Measurements from ENCODE around the gene CCND2.

CCND2 gene

DNA sequence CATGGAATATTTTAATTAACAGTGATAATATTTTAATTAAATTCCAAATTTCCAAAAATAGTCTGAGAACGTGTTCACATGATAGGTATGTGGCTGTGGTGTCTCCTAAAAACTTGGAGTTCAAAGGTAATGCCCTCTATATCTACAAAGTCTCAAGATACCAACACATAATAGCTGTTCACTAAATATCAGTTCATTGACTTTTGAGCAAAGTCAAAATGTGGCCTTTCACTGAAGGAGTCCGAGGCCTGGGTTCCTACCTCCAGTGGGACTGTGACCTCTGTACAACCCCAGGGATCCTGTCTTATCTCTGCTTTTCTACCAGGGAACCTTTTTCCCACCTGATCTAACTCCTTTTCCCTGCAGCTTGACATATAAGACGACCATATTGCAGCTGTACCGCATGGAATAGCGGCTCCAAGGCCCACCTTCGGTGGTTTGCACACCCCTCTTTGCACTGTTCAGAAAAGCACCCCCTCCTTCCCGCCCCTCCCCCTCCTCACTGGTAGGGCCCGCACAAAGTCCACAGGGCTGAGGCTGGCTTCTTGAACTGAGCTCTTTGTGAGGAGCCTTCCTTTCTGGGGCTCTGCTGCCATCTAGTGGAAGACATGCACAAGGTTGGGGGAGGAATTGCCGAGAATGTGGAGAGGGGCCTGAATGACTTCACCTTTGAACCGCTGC lies 3.1 kb downstream of the CCND2 start:
- DNase-seq (ENCODE audit: low read depth in 3 of 3) = peak; percentile 77 to 87 (median 80)

DNA sequence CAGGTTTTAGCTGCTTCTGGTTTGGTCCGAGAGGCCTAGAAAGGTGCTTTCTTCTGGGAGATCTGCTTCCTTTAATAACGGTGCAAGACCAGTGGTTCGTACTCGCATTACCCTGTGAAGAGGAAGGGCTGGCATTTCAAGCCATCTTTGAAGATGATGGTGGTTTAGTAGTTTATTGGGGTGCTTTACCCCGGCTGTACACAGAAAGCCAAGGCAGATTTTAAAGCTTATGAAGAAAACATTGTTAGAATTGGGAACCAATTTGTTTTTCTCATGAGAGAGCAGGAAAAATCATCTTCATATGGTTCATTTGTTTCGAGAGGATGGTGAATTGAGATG lies 3.6 kb downstream of the CCND2 start:
- DNase-seq (ENCODE audit: low read depth in 3 of 3) = no peak

DNA sequence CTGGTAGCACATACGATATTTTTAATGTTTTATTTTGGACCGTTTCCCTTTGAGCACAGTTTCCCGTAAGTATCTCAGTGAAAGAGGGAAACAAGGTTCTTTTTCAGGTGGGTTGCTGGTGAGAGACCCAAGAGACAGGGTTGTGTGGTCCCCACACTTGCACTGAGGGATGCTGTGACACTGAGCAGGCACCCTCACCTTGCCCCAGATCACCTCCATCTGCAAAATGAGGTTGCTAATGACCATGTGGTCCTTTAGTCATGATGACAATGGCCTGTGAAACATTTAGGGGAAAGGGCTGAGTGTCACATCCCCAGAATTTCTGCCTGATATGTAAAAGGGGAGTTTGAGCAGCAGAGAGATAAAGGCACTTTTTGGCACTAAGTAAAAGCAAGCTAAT lies 4.3 kb downstream of the CCND2 start:
- DNase-seq (ENCODE audit: low read depth in 3 of 3) = no peak

DNA sequence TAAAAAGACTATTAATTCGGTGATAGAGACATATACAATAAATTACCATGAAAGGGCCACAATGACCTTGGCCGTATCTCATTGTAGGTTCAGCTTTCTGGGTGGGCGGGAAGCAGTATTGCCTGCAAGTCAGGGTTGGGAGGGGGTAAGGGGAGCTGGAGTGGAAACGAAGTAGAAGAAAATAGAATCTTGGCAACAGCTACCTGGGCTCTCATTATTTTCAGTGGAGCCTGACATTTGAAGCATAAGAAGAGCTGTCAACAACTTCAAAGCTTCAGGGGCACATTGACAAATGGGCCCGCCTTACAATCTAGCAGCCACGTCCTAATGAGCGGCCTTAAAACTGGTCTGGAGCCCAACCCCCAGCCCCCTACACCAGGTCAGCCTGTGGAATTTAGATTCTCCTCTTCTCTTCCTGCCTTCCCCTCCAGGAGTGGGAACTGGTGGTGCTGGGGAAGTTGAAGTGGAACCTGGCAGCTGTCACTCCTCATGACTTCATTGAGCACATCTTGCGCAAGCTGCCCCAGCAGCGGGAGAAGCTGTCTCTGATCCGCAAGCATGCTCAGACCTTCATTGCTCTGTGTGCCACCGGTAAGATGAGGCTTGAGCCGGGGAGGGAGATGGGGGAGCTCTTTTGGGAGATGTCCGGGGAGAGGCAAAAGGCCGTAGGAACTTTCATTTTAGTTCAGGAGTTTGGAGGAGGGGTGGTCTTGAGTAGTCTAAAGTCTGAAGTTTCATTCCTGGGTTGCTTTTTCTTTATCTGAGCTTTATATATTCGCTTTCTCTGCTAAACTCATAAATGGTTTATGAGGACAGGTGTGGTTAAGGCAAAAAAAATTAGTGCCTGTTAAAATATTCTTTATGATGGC lies 5.0 kb downstream of the CCND2 start:
- no peak for DNase-seq (ENCODE audit: low read depth in 3 of 3)

DNA sequence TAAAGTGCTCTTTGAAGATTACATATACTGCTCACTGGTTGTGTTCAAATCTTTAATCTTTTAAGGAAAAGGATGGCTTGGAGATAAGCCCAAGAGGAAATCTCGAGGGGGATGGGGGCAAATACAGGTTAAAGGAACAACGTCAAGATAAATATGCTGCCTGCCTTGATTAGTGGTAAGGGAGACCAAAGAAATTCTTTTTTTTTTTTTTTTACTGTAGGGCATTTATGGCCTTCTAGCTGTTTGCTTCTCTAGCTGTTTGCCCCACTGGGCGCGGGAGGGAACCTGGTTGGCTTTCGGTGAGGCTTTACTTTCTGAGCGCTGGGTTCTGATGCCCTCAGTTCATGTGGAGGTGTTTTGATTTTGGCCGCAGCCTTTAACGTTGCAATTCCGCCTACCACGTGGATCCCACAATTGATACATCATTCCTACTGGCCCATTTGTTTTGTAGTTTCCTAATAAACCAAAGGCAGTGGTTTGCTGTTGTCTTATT lies 5.7 kb downstream of the CCND2 start:
- DNase-seq (ENCODE audit: low read depth in 3 of 3) = no peak

DNA sequence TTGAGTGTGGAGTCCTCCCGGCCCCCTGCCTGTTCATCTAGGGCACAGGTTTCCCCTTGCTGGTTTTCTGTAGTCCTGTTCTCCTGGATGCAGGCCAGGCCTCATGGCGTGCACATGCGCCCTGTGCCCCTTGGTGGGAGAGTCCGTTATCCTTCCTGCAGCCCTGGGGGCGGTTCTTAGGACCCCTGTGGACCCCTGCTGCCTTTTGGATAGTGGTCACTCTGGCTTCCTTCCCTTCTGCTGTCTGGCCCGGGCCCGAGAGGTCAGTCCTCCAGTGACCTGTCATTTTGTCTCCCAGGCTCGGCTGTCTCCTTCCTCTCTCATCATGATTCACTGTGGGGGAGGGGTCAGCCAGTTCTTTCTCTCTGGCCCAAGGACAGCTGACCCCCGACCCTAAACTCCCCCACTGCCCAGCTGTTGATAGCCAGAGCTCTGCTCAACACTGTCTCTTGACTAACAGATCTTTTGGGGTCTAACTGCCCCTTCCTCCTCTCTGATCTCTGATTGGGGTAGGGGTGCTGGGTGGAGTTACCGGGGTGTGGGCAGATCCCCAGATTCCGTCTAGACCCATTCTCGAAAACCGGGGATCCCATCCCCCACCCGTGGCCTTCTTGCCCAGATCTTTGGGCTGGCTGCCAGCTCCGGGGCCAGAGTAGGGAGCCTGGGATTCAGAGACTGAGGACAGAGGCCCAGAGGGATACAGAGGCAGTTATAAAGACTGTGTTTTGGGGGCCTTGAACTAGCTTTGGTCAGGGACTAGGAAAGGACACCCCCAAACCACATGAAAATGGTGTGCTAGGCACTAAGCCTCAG lies 7.0 kb downstream of the CCND2 start:
- DNase-seq (ENCODE audit: low read depth in 3 of 3) = no peak

DNA sequence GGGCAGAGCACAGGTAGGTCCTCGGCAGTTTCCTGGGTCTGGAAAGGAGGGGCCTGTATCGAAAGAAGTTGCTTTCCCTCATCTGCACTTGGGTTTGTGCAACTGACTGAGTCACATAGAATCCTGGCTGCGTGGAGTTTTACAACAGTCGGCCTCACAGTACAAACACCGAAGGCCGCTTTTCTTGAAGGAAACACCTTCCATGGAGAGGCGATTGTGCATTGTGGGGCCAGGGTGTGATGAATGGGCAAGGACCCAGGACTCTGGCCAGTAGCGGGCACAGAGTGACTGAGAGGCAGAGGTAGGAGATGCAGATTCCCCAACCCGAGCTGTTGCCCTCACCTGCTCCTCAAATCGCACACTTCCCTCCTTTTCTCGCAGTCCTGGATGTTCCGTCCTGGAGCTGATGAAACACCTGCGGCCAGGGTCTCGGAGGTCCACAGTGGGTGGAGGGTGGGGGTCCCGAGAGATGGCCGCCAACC lies 7.7 kb downstream of the CCND2 start:
- DNase-seq (ENCODE audit: low read depth in 3 of 3) = no peak

DNA sequence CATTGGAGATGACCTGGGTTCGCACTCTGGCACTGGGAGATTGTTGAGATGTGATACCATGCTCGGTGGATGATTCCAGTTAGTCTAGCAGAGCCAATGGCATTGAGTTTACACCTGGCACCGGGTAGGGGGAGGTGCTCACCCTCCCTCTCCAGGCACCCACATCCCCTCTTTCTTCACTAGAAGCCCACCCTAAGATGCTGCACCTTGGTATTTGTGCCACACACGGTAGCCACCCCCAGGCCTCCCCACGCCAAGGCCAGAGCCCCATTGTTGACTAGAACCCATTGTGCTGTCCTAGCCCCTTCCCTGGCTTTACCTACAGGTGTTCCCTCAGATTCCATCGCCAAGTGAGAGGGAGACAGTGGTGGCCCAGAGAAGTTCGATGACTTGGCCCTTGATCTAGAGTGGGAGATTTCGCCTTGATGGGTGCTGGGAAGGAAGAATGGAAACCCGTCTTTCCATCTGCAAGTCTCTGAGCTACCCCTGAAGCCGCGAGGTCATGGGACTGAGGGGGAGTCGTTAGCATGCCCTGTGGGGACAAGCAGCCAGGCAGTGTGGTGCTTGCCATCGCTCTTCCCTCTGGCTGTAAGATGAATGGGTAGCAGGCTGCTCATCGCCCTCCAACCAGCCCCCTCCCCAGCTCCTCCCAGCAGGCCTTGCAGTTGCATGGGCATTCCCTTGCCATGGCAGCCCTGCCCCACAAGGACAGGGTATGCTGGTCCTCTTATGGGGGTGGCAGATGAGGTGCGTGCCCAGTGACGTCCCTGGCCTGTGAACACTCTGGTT lies 8.7 kb downstream of the CCND2 start:
- no peak for DNase-seq (ENCODE audit: low read depth in 3 of 3)

DNA sequence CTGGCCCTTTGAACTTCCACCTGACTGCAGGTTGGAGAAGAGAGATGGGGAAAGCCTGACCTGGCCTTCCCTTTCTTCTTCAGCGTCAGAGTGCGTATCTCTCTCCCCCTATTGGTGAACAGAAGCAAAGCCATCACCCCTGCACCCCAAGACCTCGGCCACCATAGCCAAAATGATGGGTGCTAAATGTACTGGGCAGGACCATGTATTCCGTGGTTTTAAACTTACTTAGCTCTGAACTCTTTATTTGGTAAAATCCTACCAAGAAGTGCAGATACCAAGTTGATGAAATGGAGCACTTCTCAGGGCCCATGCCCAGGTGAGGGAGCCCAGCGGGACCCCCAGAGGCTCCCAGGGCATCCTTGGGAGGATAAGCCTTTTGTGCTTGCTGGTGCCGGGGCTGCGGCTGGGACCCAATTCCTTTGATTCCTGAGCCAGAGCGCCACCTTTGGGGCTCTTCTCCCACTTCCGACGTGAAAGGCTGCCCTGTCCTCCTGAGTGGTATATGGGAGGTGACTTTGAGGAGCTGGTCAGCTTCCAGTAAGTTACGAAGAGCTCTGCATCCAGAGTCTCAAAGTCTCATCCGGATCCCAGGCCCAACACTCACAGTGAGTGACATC lies 9.4 kb downstream of the CCND2 start:
- no peak for DNase-seq (ENCODE audit: low read depth in 3 of 3)

DNA sequence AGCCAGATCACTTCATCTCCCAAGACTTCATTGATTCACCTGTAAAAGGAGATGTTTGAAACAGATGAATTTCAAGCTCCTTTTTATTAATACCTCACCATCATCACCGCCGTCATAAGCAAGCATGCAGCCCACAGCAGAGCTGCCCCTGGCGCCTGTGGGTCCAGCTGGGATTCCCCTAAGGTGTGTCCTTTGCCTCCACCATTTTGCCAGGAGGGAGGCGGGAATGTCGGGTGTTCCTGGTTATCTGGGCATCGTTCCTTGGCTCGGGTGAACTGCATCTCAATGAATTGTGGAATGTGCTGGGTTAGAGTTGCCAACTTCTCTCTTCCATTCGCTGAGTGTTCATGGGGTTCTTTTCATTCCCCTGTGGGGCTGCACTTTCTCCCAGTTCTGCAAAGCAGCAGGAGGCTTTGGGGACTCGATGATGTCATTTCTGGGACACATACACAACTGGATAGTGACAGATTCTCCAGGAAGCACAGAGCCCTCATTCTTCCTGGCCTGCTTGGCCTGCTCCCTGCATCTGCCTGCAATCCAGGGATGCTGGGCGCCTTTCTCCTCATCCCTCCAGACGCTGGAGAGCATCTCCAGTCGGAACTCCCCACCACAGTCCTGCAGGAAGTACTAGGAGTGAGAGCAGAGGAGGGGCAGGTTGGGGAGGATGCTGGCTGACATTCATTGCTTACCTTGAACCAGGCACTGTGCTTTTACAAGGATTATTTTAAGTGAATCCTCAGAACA lies 10.1 kb downstream of the CCND2 start:
- DNase-seq (ENCODE audit: low read depth in 3 of 3) = no peak

DNA sequence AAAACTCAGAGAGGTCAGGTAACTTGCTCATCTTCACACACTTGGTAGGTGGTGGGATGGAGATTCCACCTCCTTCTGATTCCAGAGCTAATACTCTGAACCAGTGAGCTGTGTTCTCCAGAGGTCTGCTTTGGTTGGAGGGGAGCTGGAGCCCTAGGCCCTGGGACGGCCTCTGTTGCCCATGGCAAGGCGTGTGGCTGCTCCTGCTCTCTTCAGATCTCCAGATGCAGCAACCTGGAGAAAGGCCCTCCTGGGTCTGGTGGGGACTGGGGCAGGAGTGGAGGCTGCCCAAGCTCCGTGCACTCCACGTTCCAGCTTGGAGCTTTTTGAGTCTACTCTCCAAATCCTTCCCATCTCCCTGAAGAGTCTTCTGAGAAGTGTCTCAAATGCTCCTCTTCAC lies 10.7 kb downstream of the CCND2 start:
- no peak for DNase-seq (ENCODE audit: low read depth in 3 of 3)

DNA sequence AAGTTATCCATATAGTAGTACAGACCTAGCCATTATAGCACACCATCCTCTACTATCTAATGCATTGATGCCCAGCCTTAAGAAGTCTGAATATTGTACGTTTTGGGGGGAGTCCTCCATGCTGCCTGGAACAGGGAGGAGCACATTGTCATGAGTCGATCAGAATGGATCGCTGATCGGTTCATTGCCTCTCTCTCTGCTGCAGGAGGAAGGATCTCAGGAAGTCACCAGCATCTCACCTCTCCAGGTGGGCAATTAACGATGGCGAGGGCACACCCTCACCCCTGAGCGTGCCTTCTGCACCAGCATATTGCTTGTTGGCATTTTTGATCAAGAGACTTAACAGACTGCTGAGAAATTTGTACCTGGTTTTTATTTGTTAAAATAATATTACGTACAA lies 11.5 kb downstream of the CCND2 start:
- DNase-seq (ENCODE audit: low read depth in 3 of 3) = no peak

DNA sequence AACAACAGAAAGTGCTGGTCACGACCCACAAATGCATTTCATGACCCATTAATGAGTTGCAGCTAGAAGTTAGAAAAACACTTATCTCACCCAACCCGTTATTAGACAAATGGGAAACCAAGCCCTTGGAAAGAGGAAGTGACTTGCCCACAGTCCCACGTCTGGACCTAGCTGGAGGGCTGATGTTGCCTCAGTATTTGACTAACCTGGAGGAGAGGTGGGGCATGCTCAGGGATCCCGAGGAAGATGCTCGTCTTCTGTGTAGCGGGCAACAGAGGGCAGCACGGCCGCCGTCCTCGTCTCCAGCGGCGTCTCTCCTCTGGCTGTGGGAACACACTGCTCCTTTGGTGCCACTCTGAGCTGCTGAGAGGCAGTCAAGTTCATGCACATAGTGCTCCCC lies 12.7 kb downstream of the CCND2 start:
- no peak for DNase-seq (ENCODE audit: low read depth in 3 of 3)

DNA sequence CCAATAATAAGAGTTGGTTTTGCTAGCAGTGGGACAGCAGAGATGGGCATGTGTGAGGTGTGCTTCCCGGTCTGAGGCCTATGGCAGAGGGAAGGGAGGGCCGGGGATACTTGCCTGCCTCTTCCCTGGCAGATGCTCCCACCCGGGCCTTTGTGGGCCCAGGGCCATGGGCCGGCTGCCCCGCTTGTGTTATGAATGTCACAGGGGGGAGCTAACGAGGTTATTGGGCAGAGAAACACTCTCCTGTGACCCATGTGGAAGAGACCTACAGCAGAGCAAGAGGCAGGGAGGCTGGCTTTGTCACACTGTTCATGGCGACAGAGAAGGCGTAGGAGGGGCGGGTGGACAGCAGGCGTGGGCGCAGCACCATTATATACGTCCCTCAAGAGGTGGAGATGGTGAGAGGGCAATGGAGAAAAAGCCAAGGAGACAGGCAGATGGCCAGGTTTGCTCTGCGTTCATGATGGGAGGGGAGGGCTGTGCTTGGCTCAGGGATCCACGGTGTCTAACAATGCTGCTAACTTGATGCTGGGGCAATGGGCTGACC lies 13.3 kb downstream of the CCND2 start:
- no peak for DNase-seq (ENCODE audit: low read depth in 3 of 3)

DNA sequence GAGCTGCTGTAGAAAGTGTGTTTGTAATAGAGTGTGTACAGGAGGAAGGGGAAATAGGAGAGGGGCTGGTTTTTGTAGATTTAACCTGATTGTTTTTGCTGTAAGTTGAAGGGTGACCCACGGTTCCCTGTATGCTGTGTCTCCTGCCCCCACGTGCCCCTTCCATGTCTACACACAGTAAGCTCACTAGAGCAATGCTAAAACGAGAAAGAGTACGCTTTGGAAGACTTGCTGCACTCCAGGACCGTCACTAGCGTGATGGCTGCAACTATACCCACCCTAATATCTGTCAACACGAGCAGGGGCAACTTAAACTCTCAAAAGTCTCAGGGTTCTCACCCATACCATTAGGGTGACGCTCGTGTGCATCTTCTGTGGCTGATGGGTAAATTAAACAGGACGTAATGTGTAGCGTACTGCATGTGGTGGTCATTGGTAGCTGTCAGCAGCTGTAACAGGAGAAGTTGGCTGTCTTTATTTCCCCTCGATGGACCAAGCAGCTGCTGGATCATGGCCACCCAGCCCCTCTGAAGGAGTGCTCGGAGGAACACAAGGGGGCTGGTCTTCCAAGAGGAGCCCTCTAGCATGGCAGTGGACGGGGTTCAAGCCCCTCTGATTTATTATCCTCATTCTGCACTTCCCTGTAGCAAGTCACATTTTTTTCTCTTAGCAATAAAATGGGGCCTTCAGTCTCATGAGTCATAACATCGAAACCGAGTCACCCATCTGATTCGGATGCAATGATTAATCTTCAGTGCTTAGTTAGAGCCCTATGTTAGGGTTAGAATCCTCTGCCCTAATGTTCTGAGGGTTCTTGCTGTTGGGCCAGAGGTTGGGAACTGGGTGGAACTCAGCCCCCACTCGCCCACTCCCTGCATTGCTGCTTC lies 14.0 kb downstream of the CCND2 start:
- DNase-seq (ENCODE audit: low read depth in 3 of 3) = no peak

DNA sequence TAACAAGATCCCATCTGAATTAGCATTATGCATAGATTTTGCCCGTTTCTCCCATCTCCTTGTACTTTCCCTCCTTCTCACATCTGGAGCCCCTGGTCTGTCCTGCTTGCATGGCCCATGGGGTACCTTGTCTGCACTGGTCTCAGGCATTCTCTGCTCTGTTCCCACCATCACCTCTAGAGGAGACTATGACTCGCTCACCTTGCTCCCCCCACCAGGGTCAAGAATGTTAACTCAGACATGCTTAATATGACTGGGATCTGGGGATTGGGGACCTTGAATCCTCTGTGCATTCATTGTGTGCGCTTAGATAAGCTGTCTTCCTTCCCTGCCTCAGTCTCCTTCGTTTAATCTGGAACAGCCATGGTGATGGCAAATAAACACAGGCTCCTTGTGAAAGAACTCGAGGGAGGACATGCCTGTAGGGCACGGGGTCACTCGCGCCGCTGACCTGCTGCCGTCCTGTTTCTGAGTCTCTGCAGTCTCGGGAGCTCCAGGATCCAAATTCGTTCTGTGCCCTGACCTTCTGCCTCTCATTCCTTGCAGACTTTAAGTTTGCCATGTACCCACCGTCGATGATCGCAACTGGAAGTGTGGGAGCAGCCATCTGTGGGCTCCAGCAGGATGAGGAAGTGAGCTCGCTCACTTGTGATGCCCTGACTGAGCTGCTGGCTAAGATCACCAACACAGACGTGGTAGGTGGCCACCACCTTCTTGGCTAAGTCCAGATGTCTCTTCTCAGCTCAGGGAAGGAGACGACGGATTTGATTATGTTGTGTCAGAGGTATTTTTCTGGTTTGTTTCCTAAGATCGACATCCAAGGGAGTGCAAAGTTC lies 15.0 kb downstream of the CCND2 start:
- DNase-seq (ENCODE audit: low read depth in 3 of 3) = no peak

DNA sequence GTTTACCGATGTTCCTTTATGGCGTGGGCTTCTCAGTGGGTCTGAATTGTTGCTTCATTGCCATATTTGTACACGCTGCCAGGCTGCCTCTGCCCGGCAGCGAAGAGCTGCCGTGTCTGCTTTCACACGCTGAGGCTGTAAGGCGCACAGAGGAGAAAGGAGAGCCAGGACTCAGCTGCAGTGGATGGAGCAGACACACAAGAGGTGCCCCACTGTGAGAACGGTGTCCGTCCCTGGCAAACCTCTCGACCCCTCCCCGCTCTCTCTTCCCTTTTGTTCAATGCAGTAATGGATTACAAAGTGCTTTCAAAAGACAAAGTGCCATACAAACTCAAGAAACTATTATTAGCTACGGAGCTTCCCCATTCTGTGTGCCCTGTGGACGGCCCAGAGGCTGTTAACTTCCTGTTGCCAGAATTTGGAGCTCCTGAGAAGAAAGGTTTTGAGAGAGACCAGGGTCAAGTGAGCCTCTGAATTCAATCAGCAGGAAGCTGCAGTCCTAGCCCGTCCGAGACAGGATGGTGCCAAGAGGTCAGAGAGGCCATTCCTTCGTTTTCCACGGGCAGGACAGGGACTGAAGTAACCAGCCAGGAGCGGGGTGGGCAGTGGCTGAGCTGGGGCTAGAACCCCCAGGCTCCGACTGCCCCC lies 15.8 kb downstream of the CCND2 start:
- no peak for DNase-seq (ENCODE audit: low read depth in 3 of 3)
